Measurements from ENCODE around the gene IRGC. TPM values are rescaled to one million over a fixed set of nuclear protein-coding genes. Genes with fewer than 3 reads are reported as not detected.

Gene IRGC
- polyA plus RNA-seq, 2 of the 4 experiments (the other 2 are of a cell fraction): not detected

DNA sequence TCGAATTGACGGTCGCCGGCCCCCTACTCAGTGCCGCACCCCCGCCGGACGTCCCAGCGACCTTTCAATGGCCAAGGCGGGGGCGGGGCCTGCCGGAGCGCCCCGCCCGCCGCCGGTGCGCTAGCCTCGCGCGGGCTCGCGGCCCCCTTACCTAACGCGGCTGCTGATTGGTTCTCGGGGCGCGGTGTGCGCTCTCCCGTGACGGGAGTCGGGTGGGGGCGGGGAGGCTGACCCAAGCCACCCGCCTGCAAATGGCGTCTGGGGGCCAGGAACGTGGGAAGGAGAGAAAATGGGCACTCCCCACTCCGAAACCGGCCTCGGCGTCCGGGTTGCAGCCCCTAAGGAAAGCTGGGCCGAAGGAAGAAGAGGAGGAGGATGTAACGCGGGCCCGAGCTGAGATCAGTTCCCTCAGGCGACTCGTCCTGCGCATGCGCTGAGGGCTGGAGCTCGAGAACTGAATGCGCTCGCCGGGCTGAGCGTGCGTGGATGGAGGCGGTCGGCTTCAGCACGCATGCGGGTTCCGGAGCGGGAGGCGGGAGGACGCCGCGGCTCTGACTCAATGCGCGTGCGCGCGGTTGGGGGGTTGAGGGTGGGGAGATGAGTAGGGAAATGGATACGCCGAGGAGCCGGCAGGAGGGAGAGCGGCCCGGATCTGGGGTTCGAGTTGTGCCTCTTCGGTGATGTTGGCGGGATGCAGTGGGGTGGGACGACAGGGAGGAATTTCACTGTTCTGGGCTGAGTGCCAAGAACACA is 38.8 kb downstream of the IRGC start, which contains the start of gene SMG9 (continued):
- TF ChIP-seq, protein P1, sequence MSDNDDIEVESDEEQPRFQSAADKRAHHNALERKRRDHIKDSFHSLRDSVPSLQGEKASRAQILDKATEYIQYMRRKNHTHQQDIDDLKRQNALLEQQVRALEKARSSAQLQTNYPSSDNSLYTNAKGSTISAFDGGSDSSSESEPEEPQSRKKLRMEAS (IDR thresholded peaks at IDR 0.05): peak; percentile 73
- TF ChIP-seq JUN (IDR thresholded peaks at IDR 0.05) (peak in 1 of 2 experiments; percentile 86; a peak in 3 of 5 replicates), TP53 (CRISPR knock-in tag; IDR thresholded peaks at IDR 0.05) (peak; percentile 24; the same call in 1 of the 2 replicates), GATA3 (IDR thresholded peaks at IDR 0.05; ENCODE audit: borderline replicate concordance) (peak; percentile 15; the same call in 1 of the 2 replicates), CHD2 (IDR thresholded peaks at IDR 0.05; ENCODE audit: low read length, partially characterized antibody) (peak; percentile 76)
- TF ChIP-seq, protein P2, sequence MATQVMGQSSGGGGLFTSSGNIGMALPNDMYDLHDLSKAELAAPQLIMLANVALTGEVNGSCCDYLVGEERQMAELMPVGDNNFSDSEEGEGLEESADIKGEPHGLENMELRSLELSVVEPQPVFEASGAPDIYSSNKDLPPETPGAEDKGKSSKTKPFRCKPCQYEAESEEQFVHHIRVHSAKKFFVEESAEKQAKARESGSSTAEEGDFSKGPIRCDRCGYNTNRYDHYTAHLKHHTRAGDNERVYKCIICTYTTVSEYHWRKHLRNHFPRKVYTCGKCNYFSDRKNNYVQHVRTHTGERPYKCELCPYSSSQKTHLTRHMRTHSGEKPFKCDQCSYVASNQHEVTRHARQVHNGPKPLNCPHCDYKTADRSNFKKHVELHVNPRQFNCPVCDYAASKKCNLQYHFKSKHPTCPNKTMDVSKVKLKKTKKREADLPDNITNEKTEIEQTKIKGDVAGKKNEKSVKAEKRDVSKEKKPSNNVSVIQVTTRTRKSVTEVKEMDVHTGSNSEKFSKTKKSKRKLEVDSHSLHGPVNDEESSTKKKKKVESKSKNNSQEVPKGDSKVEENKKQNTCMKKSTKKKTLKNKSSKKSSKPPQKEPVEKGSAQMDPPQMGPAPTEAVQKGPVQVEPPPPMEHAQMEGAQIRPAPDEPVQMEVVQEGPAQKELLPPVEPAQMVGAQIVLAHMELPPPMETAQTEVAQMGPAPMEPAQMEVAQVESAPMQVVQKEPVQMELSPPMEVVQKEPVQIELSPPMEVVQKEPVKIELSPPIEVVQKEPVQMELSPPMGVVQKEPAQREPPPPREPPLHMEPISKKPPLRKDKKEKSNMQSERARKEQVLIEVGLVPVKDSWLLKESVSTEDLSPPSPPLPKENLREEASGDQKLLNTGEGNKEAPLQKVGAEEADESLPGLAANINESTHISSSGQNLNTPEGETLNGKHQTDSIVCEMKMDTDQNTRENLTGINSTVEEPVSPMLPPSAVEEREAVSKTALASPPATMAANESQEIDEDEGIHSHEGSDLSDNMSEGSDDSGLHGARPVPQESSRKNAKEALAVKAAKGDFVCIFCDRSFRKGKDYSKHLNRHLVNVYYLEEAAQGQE (IDR thresholded peaks at IDR 0.05): peak; percentile 50

DNA sequence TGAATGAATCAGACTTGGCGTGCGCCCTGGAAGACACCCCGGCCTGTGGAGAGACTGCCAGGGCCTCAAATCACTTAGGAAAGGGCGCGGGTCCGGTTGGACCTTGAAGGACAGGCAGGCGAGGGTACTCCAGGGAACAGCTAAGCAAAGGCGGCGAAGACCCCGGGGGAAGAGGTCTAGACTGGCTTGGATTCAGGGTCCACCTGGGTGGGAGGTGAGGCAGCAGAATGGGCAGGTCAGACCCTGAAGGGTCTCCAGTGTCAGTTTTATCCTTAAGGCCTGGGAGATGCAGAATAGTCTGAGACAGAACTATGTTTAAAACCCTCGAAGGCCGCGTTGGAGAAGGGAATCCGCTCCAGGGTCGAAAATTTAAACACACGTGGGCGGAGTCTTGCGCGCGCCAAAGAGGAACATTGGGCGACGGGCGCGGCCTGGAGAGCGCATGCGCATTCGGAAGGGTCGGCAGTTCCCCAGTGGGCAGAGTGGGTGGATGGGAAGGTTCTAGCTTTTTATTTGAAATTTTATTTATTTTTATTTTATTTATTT is 39.5 kb downstream of the IRGC start:
- DNase-seq (ENCODE audit: low read depth in 1 of 2, low spot score in 1 of 2): peak; percentile 88 to 91
- peaks cover 65% of the 10 kb centered on the region for H3K4me1 ChIP-seq
- no peak for TF ChIP-seq ZFP36 (IDR thresholded peaks at IDR 0.05; ENCODE audit: borderline replicate concordance, partially characterized antibody)
- TF ChIP-seq SREBF2 (IDR thresholded peaks at IDR 0.05): no peak
- TF ChIP-seq HDAC2 (IDR thresholded peaks at IDR 0.05): no peak
- TF ChIP-seq CHD4 (IDR thresholded peaks at IDR 0.05; ENCODE audit: borderline replicate concordance): no peak
- TF ChIP-seq EP300 (IDR thresholded peaks at IDR 0.05): no peak
- TF ChIP-seq, protein P1 (IDR thresholded peaks at IDR 0.05): peak; percentile 91
- no peak; the same call in 1 of the 2 replicates for TF ChIP-seq GATA3 (IDR thresholded peaks at IDR 0.05; ENCODE audit: borderline replicate concordance)
- peak in 1 of 2 experiments; percentile 74; a peak in 2 of 5 replicates for TF ChIP-seq JUN (IDR thresholded peaks at IDR 0.05)
- TF ChIP-seq FOXS1 (CRISPR knock-in tag; IDR thresholded peaks at IDR 0.05): 0 out of 2 replicates have a peak, but pooled peaks have one; percentile 45
- TF ChIP-seq RCOR1 (IDR thresholded peaks at IDR 0.05; ENCODE audit: low read depth, low read length): 0 out of 2 replicates have a peak, but pooled peaks have one; percentile 16
- TF ChIP-seq KDM1A (IDR thresholded peaks at IDR 0.05; ENCODE audit: low read depth): no peak
- TF ChIP-seq HOXA7 (CRISPR knock-in tag; IDR thresholded peaks at IDR 0.05): peak; percentile 92
- no peak for TF ChIP-seq BHLHE40 (IDR thresholded peaks at IDR 0.05; ENCODE audit: low read depth, low read length)
- TF ChIP-seq, protein P3, sequence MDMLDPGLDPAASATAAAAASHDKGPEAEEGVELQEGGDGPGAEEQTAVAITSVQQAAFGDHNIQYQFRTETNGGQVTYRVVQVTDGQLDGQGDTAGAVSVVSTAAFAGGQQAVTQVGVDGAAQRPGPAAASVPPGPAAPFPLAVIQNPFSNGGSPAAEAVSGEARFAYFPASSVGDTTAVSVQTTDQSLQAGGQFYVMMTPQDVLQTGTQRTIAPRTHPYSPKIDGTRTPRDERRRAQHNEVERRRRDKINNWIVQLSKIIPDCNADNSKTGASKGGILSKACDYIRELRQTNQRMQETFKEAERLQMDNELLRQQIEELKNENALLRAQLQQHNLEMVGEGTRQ (IDR thresholded peaks at IDR 0.05): peak; percentile 36; the same call in 1 of the 2 replicates
- TF ChIP-seq ZSCAN20 (CRISPR knock-in tag; IDR thresholded peaks at IDR 0.05): no peak
- TF ChIP-seq TP53 (CRISPR knock-in tag; IDR thresholded peaks at IDR 0.05): peak; percentile 98
- TF ChIP-seq, protein P4, sequence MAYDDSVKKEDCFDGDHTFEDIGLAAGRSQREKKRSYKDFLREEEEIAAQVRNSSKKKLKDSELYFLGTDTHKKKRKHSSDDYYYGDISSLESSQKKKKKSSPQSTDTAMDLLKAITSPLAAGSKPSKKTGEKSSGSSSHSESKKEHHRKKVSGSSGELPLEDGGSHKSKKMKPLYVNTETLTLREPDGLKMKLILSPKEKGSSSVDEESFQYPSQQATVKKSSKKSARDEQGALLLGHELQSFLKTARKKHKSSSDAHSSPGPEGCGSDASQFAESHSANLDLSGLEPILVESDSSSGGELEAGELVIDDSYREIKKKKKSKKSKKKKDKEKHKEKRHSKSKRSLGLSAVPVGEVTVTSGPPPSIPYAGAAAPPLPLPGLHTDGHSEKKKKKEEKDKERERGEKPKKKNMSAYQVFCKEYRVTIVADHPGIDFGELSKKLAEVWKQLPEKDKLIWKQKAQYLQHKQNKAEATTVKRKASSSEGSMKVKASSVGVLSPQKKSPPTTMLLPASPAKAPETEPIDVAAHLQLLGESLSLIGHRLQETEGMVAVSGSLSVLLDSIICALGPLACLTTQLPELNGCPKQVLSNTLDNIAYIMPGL (CRISPR knock-in tag; IDR thresholded peaks at IDR 0.05; ENCODE audit: borderline replicate concordance): peak; percentile 64; the same call in 1 of the 2 replicates
- peak; percentile 70 for TF ChIP-seq KDM5A (IDR thresholded peaks at IDR 0.05)
- no peak for TF ChIP-seq JUNB (IDR thresholded peaks at IDR 0.05)
- TF ChIP-seq, protein P5, sequence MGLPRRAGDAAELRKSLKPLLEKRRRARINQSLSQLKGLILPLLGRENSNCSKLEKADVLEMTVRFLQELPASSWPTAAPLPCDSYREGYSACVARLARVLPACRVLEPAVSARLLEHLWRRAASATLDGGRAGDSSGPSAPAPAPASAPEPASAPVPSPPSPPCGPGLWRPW (IDR thresholded peaks at IDR 0.05): no peak
- no peak for TF ChIP-seq NR3C1 (IDR thresholded peaks at IDR 0.05)
- TF ChIP-seq MAZ (IDR thresholded peaks at IDR 0.05; ENCODE audit: borderline replicate concordance, low read depth, low read length): no peak
- TF ChIP-seq, protein P6, sequence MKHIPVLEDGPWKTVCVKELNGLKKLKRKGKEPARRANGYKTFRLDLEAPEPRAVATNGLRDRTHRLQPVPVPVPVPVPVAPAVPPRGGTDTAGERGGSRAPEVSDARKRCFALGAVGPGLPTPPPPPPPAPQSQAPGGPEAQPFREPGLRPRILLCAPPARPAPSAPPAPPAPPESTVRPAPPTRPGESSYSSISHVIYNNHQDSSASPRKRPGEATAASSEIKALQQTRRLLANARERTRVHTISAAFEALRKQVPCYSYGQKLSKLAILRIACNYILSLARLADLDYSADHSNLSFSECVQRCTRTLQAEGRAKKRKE (CRISPR knock-in tag; IDR thresholded peaks at IDR 0.05; ENCODE audit: low read depth): peak; percentile 64; the same call in 1 of the 2 replicates
- TF ChIP-seq POLR2A (IDR thresholded peaks at IDR 0.05; ENCODE audit: low read length): peak; percentile 31; the same call in 1 of the 2 replicates
- TF ChIP-seq POLR2AphosphoS2 (conservative IDR thresholded peaks at IDR 0.05; ENCODE audit: low read length): no peak
- TF ChIP-seq EHMT2 (IDR thresholded peaks at IDR 0.05; ENCODE audit: low read depth): no peak
- TF ChIP-seq FOSB (CRISPR knock-in tag; IDR thresholded peaks at IDR 0.05): peak; percentile 95

More for the DNA sequence above, 39.5 kb downstream of the IRGC start:
- peak; percentile 44 to 62; a peak in 5 of 6 replicates for ATAC-seq
- WGBS (ENCODE audit: missing lambda C conversion rate): under 1% methylated on average over 28 of the region's 28 CpGs
- no peaks in the 10 kb centered on the region for H3K9me3 ChIP-seq
- peak overlapping the region; percentile 93 for H3K4me2 ChIP-seq
- FAIRE-seq: no peak
- H3K27ac ChIP-seq: peak overlapping the region; percentile 94 to 99
- H3K4me3 ChIP-seq: peak overlapping the region; percentile 75
- ChIA-PET POLR2A (interaction anchor here (0.6 to 5.8 kb wide), 16 partner anchors 8 to 316 kb away, joined by 3 to 75 read pairs (median 5); partner anchors contain the start of genes KCNN4, PLAUR, ZNF45 and ZNF575), CTCF (interaction anchor here (1.7 to 22.3 kb wide), 4 partner anchors 13 to 86 kb away, joined by 9 to 565 read pairs (median 218); partner anchors contain the start of genes KCNN4 and PLAUR)
